CD4-positive, alpha-beta T cell (primary cell): ENCODE data around the gene LRP1B. TPM values are rescaled to one million over a fixed set of nuclear protein-coding genes. Genes with fewer than 3 reads are reported as not detected.

Source experiments
- ATAC-seq: fragments of 200-7000 bp; cut with Tn5 transposase; one replicate; pipeline ENCODE4 v1.10.0; 2022; ENCODE audit warnings: mild to moderate bottlenecking; ENCODE audit not compliant: poor library complexity
- CTCF ChIA-PET: fragments of 350-600 bp; sonication (Branson Sonifier 250); formaldehyde crosslinking; loops from one replicate; lab custom pipeline; 2021; ENCODE audit warnings: antibody characterized with exemption, inconsistent platforms; lab: Charles Lee
- POLR2A ChIA-PET: fragments of 350-600 bp; sonication (Branson Sonifier 250); formaldehyde crosslinking; loops from one replicate; lab custom pipeline; 2021; ENCODE audit warnings: antibody characterized with exemption, inconsistent platforms; lab: Charles Lee
- DNase-seq, 14 experiments: peaks; one replicate each; pipeline ENCODE4 v3.0.0-alpha.2; 2013 to 2020; ENCODE audit warnings: mixed read lengths in 2 of 14
- H3K27ac ChIP-seq, 2 donors: one replicate each; pipeline versions ENCODE4 v1.5.1 to v1.7.0; 2013; ENCODE audit warnings: low read length in 2 of 2, low read depth in 1 of 2, mild to moderate bottlenecking in 1 of 2
- H3K27me3 ChIP-seq, 2 experiments: 1 replicate in 1 of 2; 2 replicates in 1 of 2; pipeline versions ENCODE4 v1.6.1 to v1.7.0; 2013; ENCODE audit warnings: low read length in 2 of 2, control low read depth in 1 of 2, mild to moderate bottlenecking in 1 of 2, moderate library complexity in 1 of 2; ENCODE audit not compliant: insufficient read depth in 2 of 2, control insufficient read depth in 1 of 2
- H3K36me3 ChIP-seq: one replicate; pipeline ENCODE4 v1.6.1; 2013; ENCODE audit warnings: low read length, control low read depth; ENCODE audit not compliant: insufficient read depth
- H3K4me1 ChIP-seq: one replicate; pipeline ENCODE4 v1.6.1; 2013; ENCODE audit warnings: low read length, control low read depth; ENCODE audit not compliant: insufficient read depth
- H3K4me3 ChIP-seq: one replicate; pipeline ENCODE4 v1.5.1; 2013; ENCODE audit warnings: mild to moderate bottlenecking, low read length, moderate library complexity
- H3K9me3 ChIP-seq, 2 experiments: 1 replicate in 1 of 2; 2 replicates in 1 of 2; pipeline versions ENCODE4 v1.6.1 to v1.7.0; 2013; ENCODE audit warnings: low read length in 2 of 2, mild to moderate bottlenecking in 2 of 2, control low read depth in 1 of 2, moderate library complexity in 1 of 2; ENCODE audit not compliant: control insufficient read depth in 1 of 2, insufficient read depth in 1 of 2
- H3K27ac Mint-ChIP-seq: one replicate; pipeline ENCODE4 v1.8.0; 2020; ENCODE audit warnings: mixed read lengths
- H3K27me3 Mint-ChIP-seq: one replicate; pipeline ENCODE4 v1.8.0; 2021; ENCODE audit warnings: mixed read lengths
- H3K36me3 Mint-ChIP-seq: one replicate; pipeline ENCODE4 v1.8.0; 2021; ENCODE audit warnings: low read depth, mixed read lengths
- H3K4me1 Mint-ChIP-seq: one replicate; pipeline ENCODE4 v1.8.0; 2021; ENCODE audit warnings: low read depth, mixed read lengths
- H3K4me3 Mint-ChIP-seq: one replicate; pipeline ENCODE4 v1.8.0; 2020; ENCODE audit warnings: mild to moderate bottlenecking, mixed read lengths
- H3K9me3 Mint-ChIP-seq: one replicate; pipeline ENCODE4 v1.8.0; 2020; ENCODE audit warnings: mixed read lengths
- intact Hi-C, 2 experiments: fragments of 100-400 bp; cut with DNase I in 1 of 2; cut with micrococcal nuclease in 1 of 2; formaldehyde crosslinking; loops; one replicate each; pipeline versions ENCODE4 v1.15.1 to v1.9.0; 2023 to 2025; cut with DNase I, micrococcal nuclease
- total RNA-seq, 174 experiments: library from RNA in 2 of 174; stranded (reverse) in 2 of 174; gene quantifications; one replicate each; pipeline ENCODE4 v1.2.3 and lab custom pipeline; 2021 to 2026
- TF ChIP-seq, protein P1 (sequence below): fragments of 200-600 bp; IDR thresholded peaks from one replicate; pipeline ENCODE4 v1.8.0; 2022; ENCODE audit warnings: antibody characterized with exemption, mild to moderate bottlenecking

LRP1B gene
- total RNA-seq, 2 experiments from 2014 or later, result not detected

DNA sequence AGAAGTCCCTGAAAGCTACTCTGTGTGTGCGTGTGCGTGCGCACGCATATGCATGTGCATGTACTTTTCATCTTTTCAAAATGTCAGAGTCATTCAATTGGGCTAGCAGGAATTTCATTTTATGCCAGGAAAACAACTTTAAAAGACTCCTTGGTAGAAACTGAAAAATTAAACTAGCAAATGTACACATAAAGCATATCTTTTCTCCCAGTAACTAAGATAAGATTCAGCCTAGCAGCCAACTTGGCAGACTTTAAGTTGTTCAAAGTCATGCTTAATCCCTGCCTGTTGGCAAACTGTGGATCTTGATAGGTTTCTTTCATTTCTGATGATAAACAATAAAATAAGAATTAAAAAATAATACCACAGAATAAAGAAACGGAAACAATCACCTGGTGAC lies 1129.1 kb downstream of the LRP1B start:
- Mint-ChIP-seq H3K27me3 (no peaks in the 10 kb centered on the region), H3K36me3 (no peaks in the 10 kb centered on the region), H3K4me1 (no peaks in the 10 kb centered on the region), H3K27ac (no peak overlapping the region), H3K9me3 (peaks cover 10% of the 10 kb centered on the region), H3K4me3 (no peak overlapping the region)
- H3K4me3 ChIP-seq, result no peak overlapping the region
- H3K27ac ChIP-seq, result no peak overlapping the region
- TF ChIP-seq, protein P1, sequence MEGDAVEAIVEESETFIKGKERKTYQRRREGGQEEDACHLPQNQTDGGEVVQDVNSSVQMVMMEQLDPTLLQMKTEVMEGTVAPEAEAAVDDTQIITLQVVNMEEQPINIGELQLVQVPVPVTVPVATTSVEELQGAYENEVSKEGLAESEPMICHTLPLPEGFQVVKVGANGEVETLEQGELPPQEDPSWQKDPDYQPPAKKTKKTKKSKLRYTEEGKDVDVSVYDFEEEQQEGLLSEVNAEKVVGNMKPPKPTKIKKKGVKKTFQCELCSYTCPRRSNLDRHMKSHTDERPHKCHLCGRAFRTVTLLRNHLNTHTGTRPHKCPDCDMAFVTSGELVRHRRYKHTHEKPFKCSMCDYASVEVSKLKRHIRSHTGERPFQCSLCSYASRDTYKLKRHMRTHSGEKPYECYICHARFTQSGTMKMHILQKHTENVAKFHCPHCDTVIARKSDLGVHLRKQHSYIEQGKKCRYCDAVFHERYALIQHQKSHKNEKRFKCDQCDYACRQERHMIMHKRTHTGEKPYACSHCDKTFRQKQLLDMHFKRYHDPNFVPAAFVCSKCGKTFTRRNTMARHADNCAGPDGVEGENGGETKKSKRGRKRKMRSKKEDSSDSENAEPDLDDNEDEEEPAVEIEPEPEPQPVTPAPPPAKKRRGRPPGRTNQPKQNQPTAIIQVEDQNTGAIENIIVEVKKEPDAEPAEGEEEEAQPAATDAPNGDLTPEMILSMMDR, result no peak
- ChIA-PET POLR2A (no interaction called here), CTCF (no interaction called here)
- H3K27me3 ChIP-seq, result no peaks in the 10 kb centered on the region
- H3K36me3 ChIP-seq, result no peaks in the 10 kb centered on the region
- no peaks in the 10 kb centered on the region for H3K9me3 ChIP-seq
- intact Hi-C loops, result no loop called here
- DNase-seq, result no peak
- no peaks in the 10 kb centered on the region for H3K4me1 ChIP-seq
- no peak for ATAC-seq

DNA sequence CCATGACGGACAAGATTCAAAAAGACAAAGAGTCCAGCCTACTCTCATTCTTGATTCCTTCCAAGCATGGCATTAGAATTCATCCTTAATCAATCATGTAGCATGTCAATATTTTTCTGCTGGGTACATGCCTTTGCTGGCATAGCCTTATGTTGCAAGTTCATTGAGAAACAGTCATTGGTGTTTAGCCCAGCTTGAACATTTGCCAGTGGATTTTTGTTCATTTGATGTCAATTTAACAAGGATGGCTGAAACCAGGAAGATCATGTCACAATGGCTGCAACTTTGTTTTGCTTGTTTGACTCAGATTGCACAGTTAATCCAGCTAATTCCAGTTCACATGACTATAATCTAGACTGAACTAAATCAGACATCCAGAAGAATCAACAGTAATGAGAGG lies 1132.2 kb downstream of the LRP1B start:
- ATAC-seq (no peak), DNase-seq (no peak)
- no peaks in the 10 kb centered on the region for H3K27me3 ChIP-seq
- Mint-ChIP-seq H3K9me3 (peaks cover 10% of the 10 kb centered on the region), H3K4me1 (no peaks in the 10 kb centered on the region), H3K27ac (no peak overlapping the region), H3K4me3 (no peak overlapping the region), H3K36me3 (no peaks in the 10 kb centered on the region), H3K27me3 (no peaks in the 10 kb centered on the region)
- no peak overlapping the region for H3K27ac ChIP-seq
- H3K4me3 ChIP-seq, result no peak overlapping the region
- ChIA-PET CTCF (no interaction called here), POLR2A (no interaction called here)
- intact Hi-C loops, result no loop called here
- peaks cover 0 to 6% of the 10 kb centered on the region in 2 experiments for H3K9me3 ChIP-seq
- no peaks in the 10 kb centered on the region for H3K36me3 ChIP-seq
- TF ChIP-seq, protein P1, result no peak
- H3K4me1 ChIP-seq, result no peaks in the 10 kb centered on the region

DNA sequence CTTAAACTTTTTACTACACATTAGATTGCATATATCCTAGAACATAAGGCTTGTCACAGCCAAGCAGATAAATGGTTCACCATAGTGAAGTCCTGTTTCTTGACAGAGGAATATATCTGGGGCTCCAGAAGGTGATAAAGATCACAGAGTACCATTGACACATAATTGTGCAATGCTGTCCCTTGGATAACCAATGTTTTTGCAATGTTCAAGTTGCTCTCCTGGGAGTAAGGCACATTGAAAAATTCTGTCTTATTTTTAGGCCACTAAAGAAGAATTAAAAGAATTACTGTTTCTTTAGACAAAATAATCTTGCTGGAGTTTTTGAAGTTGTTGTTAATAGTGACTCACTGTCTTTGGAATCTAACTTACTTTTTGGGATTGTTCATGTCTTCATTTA lies 1132.8 kb downstream of the LRP1B start:
- H3K36me3 ChIP-seq, result no peaks in the 10 kb centered on the region
- TF ChIP-seq, protein P1, result no peak
- H3K4me1 ChIP-seq, result no peaks in the 10 kb centered on the region
- H3K4me1 Mint-ChIP-seq, result no peaks in the 10 kb centered on the region
- DNase-seq (no peak), ATAC-seq (no peak)
- peaks cover 8% of the 10 kb centered on the region for H3K9me3 Mint-ChIP-seq
- H3K27me3 ChIP-seq, result no peaks in the 10 kb centered on the region
- ChIA-PET CTCF (no interaction called here), POLR2A (no interaction called here)
- H3K36me3 Mint-ChIP-seq, result no peaks in the 10 kb centered on the region
- no peak overlapping the region for H3K4me3 ChIP-seq
- H3K4me3 Mint-ChIP-seq, result no peak overlapping the region
- no peak overlapping the region for H3K27ac Mint-ChIP-seq
- no peaks in the 10 kb centered on the region for H3K27me3 Mint-ChIP-seq
- intact Hi-C loops, result no loop called here
- peaks cover 0 to 6% of the 10 kb centered on the region in 2 experiments for H3K9me3 ChIP-seq
- H3K27ac ChIP-seq, result no peak overlapping the region
